Stimulated activated CD4-positive, alpha-beta T cell treated with anti-CD3 and anti-CD28 coated beads, Interleukin-4, amount 100 ng/mL, for 4 hours (primary cell): Measurements from ENCODE around the gene RASSF4.

ENCODE experiments used
- DNase-seq, 2 experiments: peaks; one replicate each; pipeline ENCODE4 v3.0.0-alpha.2; 2020

The RASSF4 gene, protein sequence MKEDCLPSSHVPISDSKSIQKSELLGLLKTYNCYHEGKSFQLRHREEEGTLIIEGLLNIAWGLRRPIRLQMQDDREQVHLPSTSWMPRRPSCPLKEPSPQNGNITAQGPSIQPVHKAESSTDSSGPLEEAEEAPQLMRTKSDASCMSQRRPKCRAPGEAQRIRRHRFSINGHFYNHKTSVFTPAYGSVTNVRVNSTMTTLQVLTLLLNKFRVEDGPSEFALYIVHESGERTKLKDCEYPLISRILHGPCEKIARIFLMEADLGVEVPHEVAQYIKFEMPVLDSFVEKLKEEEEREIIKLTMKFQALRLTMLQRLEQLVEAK

DNA sequence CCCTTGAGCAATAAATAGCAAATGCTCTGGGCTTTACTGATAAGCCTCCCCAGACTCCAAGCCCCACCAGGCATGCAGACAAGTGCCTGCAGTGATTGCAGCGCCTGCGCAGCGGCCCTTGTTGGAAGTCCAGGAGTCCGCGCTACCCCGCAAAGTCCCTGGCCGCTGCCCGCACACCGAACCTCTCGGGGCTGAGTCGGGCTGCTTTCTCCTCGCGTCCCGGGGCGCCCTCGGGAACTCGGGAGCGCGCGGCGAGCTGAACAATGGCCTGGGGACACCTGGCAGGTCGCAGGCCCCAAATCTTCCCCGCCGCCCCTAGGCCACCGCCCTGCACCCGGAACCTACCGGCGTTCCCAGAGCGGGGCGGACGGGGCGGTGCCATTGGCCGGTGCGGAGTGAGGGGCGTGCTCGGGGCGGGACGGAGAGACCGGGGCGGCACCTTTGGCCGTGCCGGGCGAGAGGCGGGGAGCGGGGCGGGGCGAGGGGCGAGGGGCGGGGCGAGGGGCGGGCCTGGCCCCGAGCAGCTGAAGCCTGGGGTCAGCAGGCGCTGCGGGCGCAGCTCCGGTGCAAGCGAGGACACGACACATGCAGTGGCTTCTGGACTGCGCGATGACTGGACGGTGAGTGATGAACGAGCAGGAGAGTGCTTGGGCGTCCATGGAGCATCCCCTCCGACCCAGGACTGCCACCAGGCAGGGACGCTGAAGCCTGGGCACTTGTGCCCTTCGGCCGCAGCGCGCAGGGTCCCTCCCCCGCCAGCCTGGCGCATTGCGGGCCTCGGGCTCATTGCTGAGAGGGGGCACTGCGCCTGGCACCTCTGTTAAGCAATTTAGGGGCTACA is at the start of gene RASSF4:
RASSF4 (plus strand) TSS at position 556 of the 841 bp plus-strand sequence. CDS start 10,401 bp downstream, outside the sequence.
- DNase-seq, result peak; percentile 87 to 92

DNA sequence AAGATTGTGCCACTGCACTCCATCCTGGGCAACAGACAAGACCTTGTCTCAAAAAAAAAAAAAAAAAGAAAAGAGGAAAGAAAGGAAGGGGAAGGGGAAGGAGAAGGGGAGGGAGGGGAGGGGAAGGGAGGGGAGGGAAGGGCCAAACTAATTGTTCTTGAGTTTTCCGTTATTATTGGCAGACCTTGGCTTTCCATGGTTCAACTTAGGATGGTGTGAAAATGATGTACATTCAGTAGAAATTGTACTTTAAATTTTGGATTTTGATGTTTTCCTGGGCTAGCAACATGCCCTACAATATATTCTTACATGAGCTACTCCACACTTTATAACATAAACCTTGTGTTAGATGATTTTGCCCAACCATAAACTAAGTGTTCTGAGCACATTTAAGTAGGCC is 49.7 kb upstream of the RASSF4 start:
- DNase-seq, result no peak

DNA sequence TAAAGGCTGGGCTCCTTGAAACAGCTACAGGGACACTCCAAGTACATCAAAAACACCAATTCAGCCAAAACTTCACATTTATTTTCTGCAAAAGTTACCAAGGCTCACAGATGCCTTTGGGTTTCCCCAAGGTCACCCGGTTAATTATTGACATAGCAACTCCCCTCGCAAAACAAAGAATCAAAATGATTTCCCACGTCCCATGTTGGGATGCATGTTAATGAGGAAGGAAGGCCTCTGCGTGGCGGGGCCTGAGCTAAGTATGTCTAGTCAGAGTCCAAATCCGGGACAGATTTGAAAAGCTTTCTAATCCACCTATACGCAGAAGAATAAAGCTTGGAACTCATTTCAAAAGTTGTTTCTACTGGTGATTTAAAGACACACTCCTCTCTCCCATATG is 49.0 kb upstream of the RASSF4 start:
- DNase-seq, result no peak

- DNase-seq, result no peak
These were observed 48.5 kb upstream of the RASSF4 start, which contains the start of gene TMEM72 for GRCh38 chr10:44911081-44911540. Gene TMEM72, plus strand, starts transcription at chr10:44911337. Its CDS starts 176 bp downstream, at chr10:44911513.

DNA sequence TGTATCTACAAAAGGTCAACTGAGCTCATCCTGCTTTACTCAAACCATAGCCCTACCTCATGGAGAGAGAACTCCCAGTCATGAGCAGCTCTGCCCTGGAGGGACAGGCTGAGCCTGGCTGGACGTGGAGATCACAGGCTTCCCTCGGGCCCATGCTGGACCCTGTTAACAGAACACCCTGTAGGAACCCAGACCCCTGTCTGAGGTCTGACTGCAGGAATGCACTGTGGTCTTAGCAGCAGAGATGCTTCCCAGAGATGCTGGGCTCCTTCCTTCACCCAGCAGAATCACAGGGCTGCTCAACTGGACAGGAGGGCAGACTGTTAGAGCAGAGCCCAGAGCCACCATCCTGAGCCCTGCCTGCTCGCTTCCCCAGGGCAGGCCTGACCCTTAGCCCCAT is 47.7 kb upstream of the RASSF4 start:
- DNase-seq, result no peak

DNA sequence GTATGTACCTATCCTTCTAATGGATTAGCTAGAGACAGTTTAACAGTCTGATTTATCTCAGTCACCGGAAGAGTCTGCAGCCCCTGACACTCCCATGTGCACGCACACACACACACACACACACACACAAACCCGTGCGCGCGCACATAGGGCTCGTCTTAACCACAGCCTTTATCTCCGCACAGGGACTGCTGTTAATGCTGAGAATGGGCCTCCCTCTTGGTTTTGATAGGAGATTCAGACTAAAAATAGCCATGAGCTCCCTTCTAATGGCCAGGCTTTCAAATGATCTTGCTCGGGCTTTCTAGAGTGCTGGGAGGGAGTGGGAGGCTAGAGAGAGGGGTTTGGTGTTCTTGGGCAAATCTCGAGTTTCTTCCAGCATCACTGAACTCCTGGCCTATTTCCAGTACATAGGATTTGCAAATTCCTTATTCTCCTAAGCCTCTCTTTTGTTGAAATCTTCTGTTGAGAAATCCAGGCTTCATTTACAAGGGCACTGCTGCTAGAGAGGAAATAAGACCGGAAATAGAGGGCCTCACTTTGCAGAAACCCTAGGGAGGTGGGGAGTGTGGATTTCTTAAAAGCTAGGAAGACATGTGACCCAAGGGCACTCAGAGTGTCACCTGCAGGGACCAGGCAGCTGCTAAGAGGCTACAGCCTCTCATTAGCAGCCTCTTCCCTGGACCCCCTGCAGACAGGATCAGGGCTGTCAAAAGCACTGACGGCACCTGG is 46.1 kb upstream of the RASSF4 start:
- peak; percentile 12 to 16 for DNase-seq

DNA sequence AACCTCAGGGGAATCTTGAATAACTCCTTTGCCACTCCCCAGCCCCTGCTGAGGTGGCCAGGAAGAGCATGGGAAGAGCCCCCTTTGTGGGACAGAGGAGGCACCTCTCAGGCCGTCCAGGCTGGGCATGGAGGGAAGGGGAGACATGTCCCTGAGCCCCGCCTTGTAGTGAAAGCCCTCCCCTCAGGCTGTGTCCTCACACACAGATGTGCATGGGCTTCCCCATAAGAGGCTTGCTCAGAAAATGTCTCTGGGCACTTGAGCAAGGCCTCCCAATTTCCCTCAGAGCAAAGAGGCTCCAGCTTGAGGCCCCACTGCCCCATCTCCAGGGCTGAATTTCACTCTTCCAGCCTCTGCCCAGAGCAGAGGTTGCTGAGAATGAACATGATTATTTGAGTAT is 44.7 kb upstream of the RASSF4 start:
- DNase-seq, result no peak

DNA sequence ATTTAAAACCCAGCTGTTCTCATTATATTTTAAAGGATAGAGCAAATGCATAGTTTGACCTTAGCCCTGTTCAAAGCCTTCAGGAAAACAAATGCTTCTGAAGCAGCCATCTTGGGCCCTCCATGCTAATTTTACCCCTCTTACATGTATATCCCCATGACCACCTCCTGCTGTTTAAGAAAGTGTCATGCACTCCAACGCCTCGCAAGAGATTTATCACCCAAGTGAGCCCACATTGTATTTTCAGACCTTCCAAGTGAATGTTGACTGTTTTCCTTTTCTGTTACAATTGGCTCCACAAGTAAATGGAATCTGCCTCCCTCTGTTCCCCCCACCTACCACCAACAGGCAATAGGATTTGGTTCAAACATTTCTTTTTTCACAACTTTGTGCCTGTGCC is 43.2 kb upstream of the RASSF4 start:
- no peak for DNase-seq

DNA sequence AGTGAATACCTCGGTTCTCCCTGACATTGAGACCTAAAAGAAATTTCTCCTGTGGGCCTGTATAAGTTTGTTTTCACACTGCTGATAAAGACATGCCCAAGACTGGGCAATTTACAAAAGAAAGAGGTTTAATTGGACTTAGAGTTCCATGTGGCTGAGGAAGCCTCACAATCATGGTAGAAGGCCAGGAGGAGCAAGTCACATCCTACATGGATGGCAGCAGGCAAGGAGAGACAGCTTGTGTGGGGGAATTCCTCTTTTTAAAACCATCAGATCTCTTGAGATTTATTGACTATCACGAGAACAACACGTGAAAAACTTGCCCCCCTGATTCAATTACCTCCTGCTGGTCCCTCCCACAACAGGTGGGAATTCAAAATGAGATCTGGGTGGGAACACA is 41.8 kb upstream of the RASSF4 start:
- no peak for DNase-seq

GRCh38 chr10:44920252-44920651 is 39.4 kb upstream of the RASSF4 start:
- no peak for DNase-seq

- DNase-seq, result no peak
These were observed 38.5 kb upstream of the RASSF4 start for GRCh38 chr10:44921061-44921460.

DNA sequence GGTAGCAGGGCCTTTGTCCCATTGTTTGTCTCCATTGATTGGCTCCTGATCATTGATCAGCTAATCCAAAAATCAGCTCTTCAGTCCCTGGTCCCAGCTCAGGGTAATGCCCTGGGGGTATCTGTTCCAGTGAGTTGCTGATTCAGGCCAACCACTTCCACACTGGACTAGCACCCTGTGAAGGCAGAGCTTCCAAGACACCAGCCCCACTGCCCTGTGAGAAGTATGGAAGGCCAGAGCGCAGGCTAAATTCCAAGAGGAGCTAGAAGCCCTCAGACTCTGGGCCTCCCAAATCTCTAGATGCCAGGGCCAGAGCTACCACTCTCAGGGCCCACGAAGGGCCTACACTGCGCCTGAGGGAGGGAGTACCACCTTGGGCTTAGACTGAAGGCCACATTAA is 38.1 kb upstream of the RASSF4 start:
- DNase-seq, result no peak

GRCh38 chr10:44922021-44922420 is 37.6 kb upstream of the RASSF4 start:
- no peak for DNase-seq

DNA sequence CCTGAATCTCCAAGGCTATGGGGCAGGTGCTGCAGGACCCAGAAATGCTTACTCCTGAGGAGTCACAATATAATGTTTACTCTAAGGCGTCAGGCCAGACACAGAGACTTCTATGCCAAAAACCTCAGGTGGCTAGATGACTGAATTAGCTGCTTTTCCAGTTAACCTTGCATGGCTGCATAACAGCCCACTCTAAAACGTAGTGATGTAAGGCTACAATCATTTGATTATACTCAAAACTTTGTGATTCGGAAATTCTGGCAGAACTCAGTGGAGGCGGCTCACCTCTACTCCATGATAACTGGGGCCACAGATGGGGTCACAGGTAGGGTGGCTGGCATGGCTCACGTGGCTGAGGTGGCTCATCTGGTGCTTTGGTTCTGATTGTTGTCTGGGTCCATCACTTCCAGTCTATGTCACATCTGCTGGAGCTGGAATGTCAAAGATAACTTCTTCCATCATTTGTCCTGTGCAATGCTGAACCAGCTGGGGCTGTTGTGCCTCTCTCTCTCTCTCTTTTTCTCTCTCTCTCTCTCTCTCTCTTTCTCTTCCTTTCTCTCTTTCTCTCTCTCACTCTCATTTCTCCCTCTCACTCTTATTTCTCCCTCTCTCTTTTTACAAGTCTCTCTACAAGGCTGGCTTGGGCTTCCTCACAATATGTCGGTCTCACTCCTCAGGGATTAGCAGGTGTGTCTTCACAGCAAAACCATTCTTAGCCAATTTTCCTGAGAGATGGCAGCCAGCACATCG is 36.6 kb upstream of the RASSF4 start:
- no peak for DNase-seq

- no peak for DNase-seq
These were observed 36.0 kb upstream of the RASSF4 start for GRCh38 chr10:44923611-44924010.

- DNase-seq, result no peak
These were observed 35.2 kb upstream of the RASSF4 start for GRCh38 chr10:44924261-44925040.

- DNase-seq, result no peak
These were observed 34.4 kb upstream of the RASSF4 start for GRCh38 chr10:44925224-44925623.

DNA sequence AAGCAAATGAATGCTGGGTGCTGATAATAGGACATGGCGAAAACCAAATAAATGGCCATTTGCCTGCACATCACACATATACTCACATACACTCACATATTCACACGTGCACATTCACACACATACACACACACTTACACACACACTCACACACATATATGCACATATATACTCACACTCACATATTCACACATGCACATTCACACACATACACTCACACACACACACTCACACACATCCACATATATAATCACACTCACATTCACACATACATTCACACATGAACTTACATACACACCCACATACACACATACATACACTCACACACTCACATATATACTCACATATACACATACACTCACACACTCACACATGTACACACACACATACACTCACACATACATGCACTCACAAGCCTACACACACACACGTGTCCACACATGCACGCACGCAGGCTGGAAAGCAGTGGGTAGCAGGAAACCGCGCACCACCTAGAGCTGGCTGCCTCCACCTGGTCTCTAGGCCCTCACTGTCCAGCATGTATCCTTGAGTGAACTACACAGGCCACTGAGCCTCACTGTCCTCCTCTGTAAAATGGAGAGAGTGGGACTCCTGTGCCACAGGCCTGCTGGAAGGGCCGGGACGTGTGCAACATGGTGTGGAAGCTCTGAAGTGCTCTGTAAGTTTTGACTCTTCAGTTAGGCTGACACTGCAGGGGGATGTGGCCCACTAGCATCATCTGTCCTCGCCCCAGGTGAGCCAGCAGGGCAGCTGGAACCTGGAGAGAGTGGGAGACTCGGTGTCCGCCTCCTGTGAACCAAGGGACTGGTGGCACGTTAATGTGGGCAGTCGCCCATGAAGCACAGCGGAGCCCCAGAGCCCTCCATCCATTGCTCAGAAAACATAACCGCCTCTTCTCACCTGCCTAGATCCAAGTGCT is 33.5 kb upstream of the RASSF4 start:
- DNase-seq, result no peak

- no peak for DNase-seq
These were observed 32.8 kb upstream of the RASSF4 start for GRCh38 chr10:44926751-44927351.

- DNase-seq, result no peak
These were observed 32.2 kb upstream of the RASSF4 start for GRCh38 chr10:44927352-44927751.
